ENCODE measurements around the gene HRH3.

Gene HRH3

GRCh38 chr20:62243906-62244515, 23.9 kb upstream of the HRH3 start:
- no peak overlapping the region for H3K9ac ChIP-seq (ENCODE audit: low read depth, low read length)
- no peak overlapping the region for H3K4me3 ChIP-seq (ENCODE audit: low read depth in 1 of 2, low read length in 2 of 2)
- H2AFZ ChIP-seq (ENCODE audit: low read depth, low read length): no peak overlapping the region
- DNase-seq: no peak
- H4K20me1 ChIP-seq (ENCODE audit: insufficient read depth, low read length): peaks cover 81% of the 10 kb centered on the region
- ATAC-seq (ENCODE audit: insufficient read depth, low read depth): no peak
- H3K27ac ChIP-seq (ENCODE audit: low read length): no peak overlapping the region
- H3K79me2 ChIP-seq (ENCODE audit: insufficient read depth, low read length): peaks cover 90% of the 10 kb centered on the region
- H3K36me3 ChIP-seq (ENCODE audit: insufficient read depth, low read length): peaks cover 24% of the 10 kb centered on the region
- H3K4me2 ChIP-seq (ENCODE audit: insufficient read depth, low read length): no peak overlapping the region
- H3K27me3 ChIP-seq (ENCODE audit: insufficient read depth, low read length, poor library complexity): no peaks in the 10 kb centered on the region
- no peak for TF ChIP-seq CTCF (IDR thresholded peaks at IDR 0.05; ENCODE audit: borderline replicate concordance, extremely low read depth, low read length, poor library complexity, severe bottlenecking)
- TF ChIP-seq EZH2 (IDR thresholded peaks at IDR 0.05; ENCODE audit: borderline replicate concordance, low read depth, low read length, severe bottlenecking): no peak
- H3K4me1 ChIP-seq (ENCODE audit: insufficient read depth, low read length): peaks cover 19% of the 10 kb centered on the region
- H3K9me3 ChIP-seq (ENCODE audit: insufficient read depth, low read length, severe bottlenecking): no peaks in the 10 kb centered on the region

DNA sequence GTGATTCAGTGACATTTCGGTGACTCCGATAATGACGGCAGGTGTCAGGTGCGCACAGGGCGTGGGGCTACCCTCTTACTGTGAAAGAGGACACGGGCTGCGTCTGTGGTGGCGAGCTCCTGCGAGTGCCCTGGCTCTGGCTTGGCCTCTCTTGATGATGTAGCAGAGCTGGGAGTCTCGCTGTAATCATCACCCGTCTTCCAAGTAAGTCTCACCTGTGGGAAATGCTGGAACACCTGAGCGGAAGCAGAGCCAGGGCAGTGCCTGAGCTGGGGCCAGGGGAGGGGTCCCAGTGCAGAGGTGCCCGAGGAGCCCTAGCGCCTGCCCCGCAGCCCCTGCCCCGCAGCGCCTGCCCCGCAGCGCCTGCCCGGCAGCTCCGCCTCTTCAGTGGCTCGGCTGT, 23.0 kb upstream of the HRH3 start:
- H3K9me3 ChIP-seq (ENCODE audit: insufficient read depth, low read length, severe bottlenecking): no peaks in the 10 kb centered on the region
- H3K27ac ChIP-seq (ENCODE audit: low read length): no peak overlapping the region
- H3K27me3 ChIP-seq (ENCODE audit: insufficient read depth, low read length, poor library complexity): no peaks in the 10 kb centered on the region
- peaks cover 73% of the 10 kb centered on the region for H4K20me1 ChIP-seq (ENCODE audit: insufficient read depth, low read length)
- H3K9ac ChIP-seq (ENCODE audit: low read depth, low read length): no peak overlapping the region
- peaks cover 24% of the 10 kb centered on the region for H3K36me3 ChIP-seq (ENCODE audit: insufficient read depth, low read length)
- TF ChIP-seq EZH2 (IDR thresholded peaks at IDR 0.05; ENCODE audit: borderline replicate concordance, low read depth, low read length, severe bottlenecking) (no peak), CTCF (IDR thresholded peaks at IDR 0.05; ENCODE audit: borderline replicate concordance, extremely low read depth, low read length, poor library complexity, severe bottlenecking) (no peak)
- ATAC-seq (ENCODE audit: insufficient read depth, low read depth): no peak
- no peak overlapping the region for H2AFZ ChIP-seq (ENCODE audit: low read depth, low read length)
- H3K4me2 ChIP-seq (ENCODE audit: insufficient read depth, low read length): no peak overlapping the region
- DNase-seq: no peak
- H3K4me1 ChIP-seq (ENCODE audit: insufficient read depth, low read length): peaks cover 21% of the 10 kb centered on the region
- peaks cover 86% of the 10 kb centered on the region for H3K79me2 ChIP-seq (ENCODE audit: insufficient read depth, low read length)
- H3K4me3 ChIP-seq (ENCODE audit: low read depth in 1 of 2, low read length in 2 of 2): no peak overlapping the region

GRCh38 chr20:62242176-62242575, 22.1 kb upstream of the HRH3 start:
- H3K27ac ChIP-seq (ENCODE audit: low read length): no peak overlapping the region
- no peaks in the 10 kb centered on the region for H3K27me3 ChIP-seq (ENCODE audit: insufficient read depth, low read length, poor library complexity)
- DNase-seq (no peak), ATAC-seq (ENCODE audit: insufficient read depth, low read depth) (no peak)
- H3K4me3 ChIP-seq (ENCODE audit: low read depth in 1 of 2, low read length in 2 of 2): no peak overlapping the region
- H2AFZ ChIP-seq (ENCODE audit: low read depth, low read length): no peak overlapping the region
- peaks cover 24% of the 10 kb centered on the region for H3K36me3 ChIP-seq (ENCODE audit: insufficient read depth, low read length)
- H3K9ac ChIP-seq (ENCODE audit: low read depth, low read length): no peak overlapping the region
- H4K20me1 ChIP-seq (ENCODE audit: insufficient read depth, low read length): peaks cover 70% of the 10 kb centered on the region
- H3K79me2 ChIP-seq (ENCODE audit: insufficient read depth, low read length): peaks cover 82% of the 10 kb centered on the region
- H3K4me1 ChIP-seq (ENCODE audit: insufficient read depth, low read length): peaks cover 30% of the 10 kb centered on the region
- no peak for TF ChIP-seq EZH2 (IDR thresholded peaks at IDR 0.05; ENCODE audit: borderline replicate concordance, low read depth, low read length, severe bottlenecking)
- TF ChIP-seq CTCF (IDR thresholded peaks at IDR 0.05; ENCODE audit: borderline replicate concordance, extremely low read depth, low read length, poor library complexity, severe bottlenecking): no peak
- H3K9me3 ChIP-seq (ENCODE audit: insufficient read depth, low read length, severe bottlenecking): no peaks in the 10 kb centered on the region
- no peak overlapping the region for H3K4me2 ChIP-seq (ENCODE audit: insufficient read depth, low read length)
